Suppressor macrophage treated with lipopolysaccharide for 1 hour (primary cell): Measurements from ENCODE around the gene NFKBIA.
A peak's percentile ranks its signal among the peaks of the same experiment; 100 is the strongest.
"Not testable (repeated sequence)": the region's sequence is repeated elsewhere in the genome, so short reads cannot be mapped to it uniquely, and the experiment has no call there.

ENCODE experiments used
- DNase-seq, 3 donors: peaks; one replicate each; pipeline ENCODE4 v3.0.0-alpha.2; 2020 to 2022

NFKBIA gene

DNA sequence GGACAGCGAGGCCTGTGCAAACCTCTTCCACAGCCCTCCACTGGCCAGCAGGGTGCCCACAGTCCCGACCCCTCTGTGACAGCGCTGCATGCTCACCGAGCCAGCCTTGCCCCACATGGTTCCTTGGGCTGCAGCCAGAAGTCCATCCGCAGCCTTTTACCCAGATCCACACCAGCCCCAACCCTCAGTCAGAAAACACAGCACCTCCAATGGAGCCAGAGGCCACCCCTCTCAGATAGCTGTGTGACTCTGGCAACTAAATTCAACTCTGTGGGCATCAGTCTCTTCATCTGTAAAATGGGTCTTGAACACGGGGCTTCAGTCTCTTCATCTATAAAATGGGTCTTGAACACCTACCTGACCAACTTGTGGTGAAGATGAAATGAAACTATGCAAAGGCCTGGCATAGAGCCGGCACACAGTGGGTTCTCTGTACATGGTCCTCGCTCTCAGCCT, 38.0 kb downstream of the NFKBIA start:
- DNase-seq: no peak

GRCh38 chr14:35366056-35366451, 38.5 kb downstream of the NFKBIA start:
- DNase-seq: peak; percentile 96 to 99 (median 98)

GRCh38 chr14:35365130-35366055, 39.2 kb downstream of the NFKBIA start:
- peak; percentile 96 to 99 (median 98) for DNase-seq

DNA sequence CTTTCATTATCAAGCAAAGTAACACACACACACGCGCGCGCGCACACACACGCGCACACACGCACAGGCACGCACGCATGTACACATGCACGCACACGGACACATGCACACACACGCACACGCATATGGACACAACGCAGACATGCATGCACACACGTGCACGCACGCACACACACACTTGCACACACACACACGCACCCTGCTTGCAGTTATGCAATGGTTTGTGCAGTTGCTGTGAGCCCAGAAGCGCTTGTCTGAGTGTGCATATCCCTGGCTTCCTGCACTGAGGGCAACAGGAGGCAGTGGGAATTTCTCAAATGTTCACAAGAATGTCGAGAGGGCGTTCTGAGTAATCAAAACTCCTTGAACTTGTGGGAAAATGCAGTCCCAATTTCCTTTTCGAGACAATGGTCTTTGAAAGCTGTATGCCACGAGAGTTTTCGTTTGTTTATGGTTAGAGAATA, 41.6 kb downstream of the NFKBIA start:
- peak; percentile 62 to 76 (median 75) for DNase-seq

GRCh38 chr14:35362450-35362849, 42.1 kb downstream of the NFKBIA start:
- DNase-seq: peak in 2 of 3 donors; percentile 32 to 44

GRCh38 chr14:35361141-35361480, 43.4 kb downstream of the NFKBIA start:
- DNase-seq: no peak

GRCh38 chr14:35359655-35360054, 44.9 kb downstream of the NFKBIA start:
- peak in 2 of 3 donors; percentile 28 to 71 for DNase-seq

DNA sequence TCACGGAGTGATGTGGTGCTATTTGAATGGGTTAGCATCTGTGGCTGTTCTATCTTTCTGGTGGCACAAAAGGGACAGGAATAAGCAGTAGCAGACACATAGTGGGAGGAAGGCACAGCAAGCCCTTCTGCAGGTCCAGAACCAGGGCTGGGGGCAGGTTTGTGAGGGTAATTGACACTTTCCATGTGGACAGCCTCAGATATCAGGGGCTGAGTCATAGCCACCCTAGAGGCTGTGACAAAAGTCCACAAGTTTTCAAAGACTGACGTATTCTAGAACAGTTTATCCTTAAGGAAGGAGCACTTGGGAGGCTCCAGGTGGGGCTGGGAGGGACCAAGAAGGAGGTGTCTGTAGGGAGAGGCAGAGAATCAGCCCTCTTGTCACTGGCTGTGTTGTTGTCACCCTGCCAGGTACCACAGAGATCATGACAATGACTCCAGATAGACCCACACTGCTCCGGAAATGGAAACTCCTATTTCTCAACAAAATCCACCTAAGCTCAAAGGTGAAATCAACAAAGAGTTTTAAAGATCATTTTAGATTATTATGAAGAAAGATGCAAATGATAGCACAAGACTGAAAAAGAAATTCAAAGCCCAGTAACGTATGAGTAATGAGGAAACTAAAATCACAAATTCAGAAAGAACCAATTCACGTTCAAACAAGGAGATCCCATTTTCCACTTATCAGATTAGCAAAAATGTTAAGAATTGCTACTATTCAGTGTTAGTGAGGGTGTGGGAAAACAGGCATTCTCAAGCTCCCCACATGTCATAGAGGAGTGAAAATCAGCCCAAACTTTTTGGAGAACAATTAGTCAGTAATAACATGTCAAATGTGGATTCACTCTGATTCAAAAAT, 48.3 kb downstream of the NFKBIA start:
- DNase-seq: peak in 2 of 3 donors; percentile 64 to 73

GRCh38 chr14:35355235-35355634, 49.3 kb downstream of the NFKBIA start:
- not testable (repeated sequence) for DNase-seq

DNA sequence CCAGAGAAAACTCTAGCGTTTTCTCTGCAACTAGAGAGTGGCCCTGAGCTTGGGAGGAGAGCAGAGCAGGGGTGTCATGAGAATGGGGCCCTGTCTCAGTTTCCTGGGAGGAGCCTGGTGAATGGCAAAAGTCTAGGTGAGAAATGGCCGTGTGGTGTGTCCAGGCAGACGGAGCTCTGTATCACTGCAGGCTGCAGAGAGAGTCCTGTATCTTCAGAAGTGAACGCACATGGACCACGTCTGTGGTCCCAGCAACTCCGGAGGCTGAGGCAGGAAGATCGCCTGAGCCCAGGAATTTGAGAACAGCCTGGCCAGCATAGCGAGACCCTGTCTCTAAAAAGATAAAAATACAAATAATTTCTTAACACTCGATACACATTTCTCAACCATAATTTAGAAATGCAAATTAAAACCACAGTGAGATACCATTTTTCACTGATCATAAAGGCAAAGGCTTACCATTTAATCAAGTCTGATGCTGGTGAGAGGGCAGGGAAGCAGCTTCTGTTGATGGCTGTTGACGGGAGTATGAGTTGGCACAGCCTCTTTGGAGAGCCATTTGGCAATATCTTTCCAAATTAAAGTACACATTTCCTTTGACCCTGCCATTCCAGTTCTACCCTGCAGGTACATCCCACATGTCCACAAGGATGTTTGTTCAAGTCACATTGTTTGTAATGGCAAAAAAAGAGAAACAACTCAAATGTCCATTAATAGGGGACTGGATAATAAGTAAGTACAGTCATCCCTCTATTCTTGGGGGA, 51.0 kb downstream of the NFKBIA start:
- no peak for DNase-seq

DNA sequence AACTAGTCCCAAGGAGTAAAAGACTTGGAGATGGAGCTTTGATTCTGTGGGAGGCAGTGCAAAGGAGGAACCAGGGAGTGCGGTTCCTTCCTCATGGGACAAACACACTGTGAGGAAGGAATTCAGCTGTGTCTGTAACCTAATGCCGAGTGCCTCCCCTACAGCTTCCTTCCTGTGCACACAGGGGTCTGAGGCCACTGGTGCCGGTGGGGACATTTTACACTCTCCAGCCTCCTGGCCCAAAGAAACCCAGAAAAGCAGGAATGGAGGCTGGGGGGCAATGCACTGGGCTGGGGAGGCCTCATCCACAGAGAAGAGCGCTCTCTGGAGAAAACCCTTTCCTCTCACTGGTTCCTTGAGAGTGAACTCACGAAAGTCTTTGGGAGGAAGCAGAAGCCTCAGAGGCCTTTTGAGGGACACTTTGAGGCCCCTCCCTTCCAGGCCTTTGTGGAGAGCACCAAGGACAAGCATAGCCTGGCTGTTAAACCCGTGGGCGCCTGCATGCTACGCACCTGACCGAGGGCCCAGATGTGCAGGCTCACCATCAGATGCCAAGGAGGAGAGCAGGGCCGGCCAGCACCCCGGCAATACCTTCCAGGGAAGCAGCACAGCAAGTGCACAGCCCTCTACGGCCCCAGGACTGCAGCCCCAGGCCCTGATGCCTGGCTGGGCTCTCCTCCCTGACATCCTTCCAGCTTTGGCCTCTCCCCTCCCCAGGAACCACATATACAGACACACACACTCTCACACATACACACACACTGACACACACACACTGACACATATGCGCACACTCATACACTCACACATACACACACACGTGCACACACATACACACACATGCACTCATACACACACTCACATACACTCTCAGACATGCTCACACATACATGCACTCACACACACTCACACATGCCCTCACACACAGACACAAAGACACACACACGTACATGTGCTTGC, 52.0 kb downstream of the NFKBIA start:
- peak; percentile 75 to 80 (median 78) for DNase-seq

- no peak for DNase-seq
These were observed 52.7 kb downstream of the NFKBIA start for GRCh38 chr14:35351897-35352273.
